CD4-positive, alpha-beta T cell treated with Interleukin-10 for 1 hour (primary cell): Measurements from ENCODE around the gene MIDN.

Experiments used
- DNase-seq: peaks from one replicate; pipeline ENCODE4 v3.0.0-alpha.2; 2020

MIDN gene

GRCh38 chr19:1233115-1233667, 15.2 kb upstream of the MIDN start:
- DNase-seq, result no peak

- no peak for DNase-seq
These were observed 14.1 kb upstream of the MIDN start for GRCh38 chr19:1234051-1234954.

- no peak for DNase-seq
These were observed 13.4 kb upstream of the MIDN start for GRCh38 chr19:1234955-1235380.

- no peak for DNase-seq
These were observed 12.5 kb upstream of the MIDN start for GRCh38 chr19:1235625-1236538.

GRCh38 chr19:1236576-1236975, 11.8 kb upstream of the MIDN start:
- DNase-seq, result no peak

- no peak for DNase-seq
These were observed 11.2 kb upstream of the MIDN start for GRCh38 chr19:1237027-1237659.

GRCh38 chr19:1237754-1238368, 10.5 kb upstream of the MIDN start, which contains the start of gene CBARP:
TSS of gene CBARP (minus strand) at chr19:1238005. CDS start at chr19:1236100, 1,905 bp downstream.
- peak; percentile 30 for DNase-seq

GRCh38 chr19:1238369-1239303, 9.7 kb upstream of the MIDN start:
- peak; percentile 19 for DNase-seq

GRCh38 chr19:1239420-1239795, 9.0 kb upstream of the MIDN start:
- DNase-seq, result no peak

- DNase-seq, result peak; percentile 92
These were observed 8.3 kb upstream of the MIDN start for GRCh38 chr19:1239796-1240737.

GRCh38 chr19:1240925-1241324, 7.5 kb upstream of the MIDN start:
- DNase-seq, result no peak

GRCh38 chr19:1241417-1242095, 6.8 kb upstream of the MIDN start, which contains the start of gene ATP5F1D:
TSS of gene ATP5F1D (plus strand) at chr19:1241751. CDS start at chr19:1241851, 100 bp downstream.
- peak; percentile 92 for DNase-seq

GRCh38 chr19:1243768-1244692, 4.4 kb upstream of the MIDN start:
- peak; percentile 88 for DNase-seq

- peak; percentile 48 for DNase-seq
These were observed 3.5 kb upstream of the MIDN start for GRCh38 chr19:1244693-1245451.

- no peak for DNase-seq
These were observed 2.7 kb upstream of the MIDN start for GRCh38 chr19:1245494-1246264.
